HG02623 (cell line): ENCODE measurements around the gene C5AR2.
"Not testable (repeated sequence)": the region's sequence is repeated elsewhere in the genome, so short reads cannot be mapped to it uniquely, and the experiment has no call there.

Experiments used
- ATAC-seq: cut with Tn5 transposase; IDR thresholded peaks from one replicate; pipeline ENCODE4 v1.9.1; 2021; ENCODE audit warnings: moderate library complexity; ENCODE audit not compliant: unreplicated experiment

C5AR2 gene

DNA sequence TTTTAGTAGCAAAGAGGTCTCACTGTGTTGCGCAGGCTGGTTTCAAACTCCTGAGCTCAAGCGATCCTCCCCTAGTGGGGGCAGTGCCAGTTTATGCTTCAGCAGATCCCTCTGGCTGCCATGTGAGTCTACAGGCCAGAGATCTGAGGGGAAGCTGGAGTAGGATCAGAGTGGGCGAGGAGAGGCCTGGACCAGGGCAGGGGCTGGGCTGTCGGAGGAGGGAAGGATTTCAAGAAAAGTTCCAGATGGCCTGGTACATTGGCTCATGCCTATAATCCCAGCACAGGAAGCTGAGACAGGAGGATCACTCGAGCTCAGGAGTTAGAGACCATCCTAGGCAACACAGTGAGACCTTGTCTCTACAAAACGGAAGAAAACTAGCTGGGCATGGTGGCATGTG is 27.0 kb downstream of the C5AR2 start:
- ATAC-seq, result no peak

DNA sequence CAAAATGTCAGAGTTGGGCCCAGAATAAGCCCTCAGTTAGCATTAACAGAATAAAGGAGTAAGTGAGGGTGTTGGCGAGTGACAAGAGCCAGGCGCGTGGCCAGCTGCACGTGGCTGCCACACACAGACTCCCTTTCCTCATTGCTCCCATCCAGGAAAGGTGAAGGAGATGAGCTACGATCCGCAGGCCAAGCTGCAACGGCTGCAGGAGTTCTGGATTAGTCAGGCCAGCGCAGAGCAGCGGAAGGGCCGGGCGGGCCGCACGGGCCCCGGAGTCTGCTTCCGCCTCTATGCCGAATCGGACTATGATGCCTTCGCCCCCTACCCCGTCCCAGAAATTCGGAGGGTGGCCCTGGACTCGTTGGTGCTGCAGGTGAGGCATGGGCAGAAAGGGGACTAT is 30.3 kb downstream of the C5AR2 start:
- ATAC-seq, result no peak

DNA sequence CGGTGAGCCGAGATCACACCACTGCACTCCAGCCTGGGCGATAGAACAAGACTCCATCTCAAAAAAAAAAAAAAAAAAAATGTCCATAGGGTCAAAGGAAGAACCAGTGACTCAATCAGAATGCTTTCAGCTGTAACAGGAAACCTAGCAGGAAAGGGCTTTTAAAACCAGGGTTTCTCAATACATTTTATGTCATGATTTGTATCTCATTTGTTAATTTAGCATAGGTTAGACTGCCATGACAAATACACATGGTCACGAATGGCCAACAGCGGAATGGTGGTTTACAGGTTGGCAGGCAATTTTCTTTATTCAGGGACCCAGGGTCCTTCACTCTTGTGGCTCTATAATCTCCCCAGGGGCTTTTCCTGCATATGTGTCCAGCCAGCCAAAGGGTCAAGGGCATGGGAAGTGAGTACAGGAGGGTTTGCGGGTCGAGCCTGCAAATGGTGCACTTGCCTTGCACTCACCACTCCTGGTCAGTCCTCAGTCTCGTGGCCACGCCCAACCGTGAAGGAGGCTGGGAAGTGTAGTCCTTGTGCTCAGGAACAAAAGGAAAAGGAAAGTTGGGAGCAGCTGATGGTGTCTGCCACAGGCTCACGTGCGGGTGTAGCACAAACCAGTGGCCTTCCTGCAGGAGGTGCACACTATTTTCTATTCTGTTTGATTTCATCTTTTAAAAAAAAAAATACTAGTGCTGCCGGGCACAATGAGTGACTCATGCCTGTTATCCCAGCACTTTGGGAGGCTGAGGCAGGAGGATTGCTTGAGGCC is 32.0 kb downstream of the C5AR2 start:
- ATAC-seq, result no peak

GRCh38 chr19:47365455-47365854 is 33.5 kb downstream of the C5AR2 start:
- ATAC-seq, result not testable (repeated sequence)

GRCh38 chr19:47370045-47370611 is 38.2 kb downstream of the C5AR2 start:
- ATAC-seq, result no peak

DNA sequence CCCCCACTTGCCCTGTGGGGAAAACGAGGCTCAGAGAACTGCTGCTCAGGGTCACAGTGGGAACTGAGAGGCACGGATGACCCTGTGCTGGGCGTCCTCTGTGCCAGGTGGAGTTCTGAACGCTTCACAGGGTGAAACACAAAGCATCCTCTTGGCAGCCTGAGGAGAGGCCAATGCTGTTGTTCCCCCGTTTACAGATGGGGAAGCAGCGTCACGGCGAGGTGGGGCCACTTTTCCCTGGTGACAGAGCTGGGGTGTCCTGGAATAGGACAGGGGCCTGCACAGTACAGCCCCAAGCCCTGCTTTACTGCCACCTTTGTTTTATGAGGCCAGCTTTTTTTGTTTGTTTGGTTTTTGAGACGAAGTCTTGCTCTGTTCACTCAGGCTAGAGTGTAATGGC is 39.3 kb downstream of the C5AR2 start:
- no peak for ATAC-seq

- no peak for ATAC-seq
Measured at GRCh38 chr19:47372603-47373002, 40.6 kb downstream of the C5AR2 start.

DNA sequence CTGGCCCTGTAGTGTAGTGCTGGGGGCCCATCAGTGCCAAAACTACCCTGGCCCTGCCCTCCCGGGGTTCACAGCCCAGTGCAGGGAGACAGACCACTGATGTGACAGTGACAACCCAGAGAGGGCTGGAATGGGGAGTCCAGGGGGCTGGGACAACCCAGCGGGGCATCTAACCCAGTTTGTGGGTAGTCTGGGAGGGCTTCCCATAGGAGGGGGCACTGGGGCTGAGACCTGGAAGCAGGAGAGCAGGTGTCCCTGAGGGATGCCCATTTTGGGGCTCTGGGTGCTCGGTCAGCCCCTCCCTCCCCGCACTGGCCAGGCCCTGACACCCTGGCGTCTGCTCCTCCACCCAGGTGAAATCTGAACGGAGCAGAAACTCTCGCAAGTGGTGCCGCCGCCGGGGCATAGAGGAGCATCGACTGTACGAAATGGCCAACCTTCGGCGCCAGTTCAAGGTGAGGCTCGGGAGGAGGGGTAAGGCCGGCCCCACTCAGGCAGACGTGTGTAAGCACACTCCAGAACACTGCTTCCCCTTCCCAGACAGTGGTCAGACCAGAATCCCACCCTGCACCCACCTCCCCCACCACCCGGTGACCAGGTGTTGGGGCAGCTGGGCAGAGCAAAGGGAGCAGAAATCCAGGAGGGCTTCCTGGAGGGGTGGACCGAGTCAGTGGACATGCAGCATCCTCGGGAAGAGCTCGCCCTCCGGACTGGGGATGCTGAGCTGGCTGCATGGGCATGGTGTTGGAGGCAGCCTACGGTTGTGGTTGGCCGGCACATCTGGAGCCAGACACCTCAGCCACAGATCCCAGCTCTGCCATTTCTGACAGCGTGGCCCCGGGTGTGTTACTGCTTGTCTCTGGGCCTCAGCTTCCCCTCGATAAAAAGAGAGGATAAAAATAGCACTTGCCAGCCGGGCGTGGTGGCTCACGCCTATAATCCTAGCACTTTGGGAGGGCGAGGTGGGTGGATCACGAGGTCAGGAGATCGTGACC is 41.6 kb downstream of the C5AR2 start:
- ATAC-seq, result no peak

- ATAC-seq, result no peak
Measured at GRCh38 chr19:47374876-47375693, 43.1 kb downstream of the C5AR2 start.

DNA sequence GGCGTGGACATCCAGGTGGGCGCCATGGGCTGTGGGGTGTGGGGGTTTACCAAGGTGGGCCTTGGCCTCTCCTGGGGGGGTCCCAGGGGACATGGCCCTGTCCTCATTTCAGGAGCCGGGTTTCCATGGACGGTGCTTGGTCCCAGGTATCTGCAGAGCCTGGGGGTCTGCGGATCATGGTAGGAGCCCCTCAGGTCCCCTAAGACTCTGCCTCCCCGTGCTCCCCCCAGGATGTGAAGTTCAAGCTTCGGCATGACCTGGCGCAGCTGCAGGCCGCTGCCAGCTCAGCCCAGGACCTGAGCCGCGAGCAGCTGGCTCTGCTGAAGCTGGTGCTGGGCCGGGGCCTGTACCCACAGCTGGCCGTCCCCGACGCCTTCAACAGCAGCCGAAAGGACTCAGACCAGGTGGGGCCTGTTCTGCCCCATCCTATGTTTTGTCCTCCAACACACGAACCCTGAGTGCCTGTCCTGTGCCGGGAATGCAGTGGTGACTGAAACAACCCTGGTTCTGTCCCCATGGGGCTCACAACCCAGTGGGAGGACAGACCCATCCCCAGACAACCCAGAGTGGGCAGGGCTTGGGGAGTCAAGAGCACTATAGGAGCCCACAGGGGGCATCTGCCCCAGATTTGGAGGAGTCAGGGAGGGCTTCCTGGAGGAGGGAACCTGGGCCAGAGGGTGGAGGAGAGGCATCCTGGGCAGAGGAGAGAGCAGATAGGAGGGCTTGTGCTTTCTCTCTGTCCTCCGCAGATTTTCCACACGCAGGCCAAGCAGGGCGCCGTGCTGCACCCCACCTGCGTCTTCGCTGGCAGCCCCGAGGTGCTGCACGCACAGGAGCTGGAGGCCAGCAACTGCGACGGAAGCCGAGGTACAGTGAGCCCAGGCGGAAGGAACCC is 44.0 kb downstream of the C5AR2 start:
- no peak for ATAC-seq

DNA sequence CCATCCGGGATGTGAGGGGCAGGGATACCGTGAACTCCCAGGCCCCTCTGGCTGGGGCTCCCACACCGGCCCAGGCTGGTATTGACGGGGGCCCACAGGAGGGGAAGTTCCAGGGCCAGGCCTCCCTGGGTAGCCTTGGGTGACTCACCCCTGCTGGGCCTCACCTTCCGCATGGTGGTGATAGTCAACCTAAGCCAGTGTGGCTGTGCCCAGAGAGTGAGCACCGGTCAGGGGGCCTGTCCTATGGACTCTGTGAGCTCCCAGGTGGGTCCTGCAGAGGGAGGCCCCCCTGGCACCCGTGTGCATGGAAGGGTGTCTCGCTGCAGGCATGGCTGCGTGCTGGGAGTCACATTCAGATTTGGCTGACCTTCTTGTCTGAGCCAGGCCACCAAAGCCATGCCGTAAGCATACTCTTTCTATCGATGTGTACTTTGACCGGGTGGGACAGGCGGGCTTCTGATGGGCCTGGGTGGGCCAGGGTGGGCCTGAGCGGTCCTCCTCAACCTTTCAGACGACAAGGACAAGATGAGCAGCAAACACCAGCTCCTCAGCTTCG is 44.7 kb downstream of the C5AR2 start:
- no peak for ATAC-seq

DNA sequence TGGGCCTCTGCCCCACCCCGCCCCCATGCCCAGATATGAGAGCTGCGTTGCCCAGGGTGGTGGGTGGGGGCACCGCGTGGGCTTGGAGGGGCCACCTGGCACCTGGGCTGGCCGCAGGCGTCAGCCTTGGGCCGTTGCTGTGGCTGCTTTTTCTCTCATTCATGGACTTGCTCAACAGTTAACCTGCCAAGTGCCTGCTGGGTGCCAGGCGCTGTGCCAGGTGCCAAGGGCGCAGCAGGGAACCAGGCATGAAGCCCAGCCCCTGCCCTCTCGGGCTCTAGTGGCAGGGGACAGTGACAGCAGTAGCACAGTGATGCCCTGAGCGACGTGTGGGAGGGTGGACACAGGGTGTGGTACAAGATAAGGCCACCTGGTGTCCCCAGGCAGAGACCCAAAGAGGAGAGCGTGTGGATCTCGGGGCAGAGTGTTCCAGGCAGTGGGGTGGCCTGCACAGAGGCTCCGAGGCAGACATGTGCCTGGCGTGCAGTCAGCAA is 45.3 kb downstream of the C5AR2 start:
- ATAC-seq, result no peak

- no peak for ATAC-seq
Measured at GRCh38 chr19:47377801-47378200, 45.8 kb downstream of the C5AR2 start.

GRCh38 chr19:47378246-47378645 is 46.3 kb downstream of the C5AR2 start:
- no peak for ATAC-seq

- no peak for ATAC-seq
Measured at GRCh38 chr19:47379381-47379938, 47.5 kb downstream of the C5AR2 start.

- no peak for ATAC-seq
Measured at GRCh38 chr19:47380559-47380958, 48.6 kb downstream of the C5AR2 start.

DNA sequence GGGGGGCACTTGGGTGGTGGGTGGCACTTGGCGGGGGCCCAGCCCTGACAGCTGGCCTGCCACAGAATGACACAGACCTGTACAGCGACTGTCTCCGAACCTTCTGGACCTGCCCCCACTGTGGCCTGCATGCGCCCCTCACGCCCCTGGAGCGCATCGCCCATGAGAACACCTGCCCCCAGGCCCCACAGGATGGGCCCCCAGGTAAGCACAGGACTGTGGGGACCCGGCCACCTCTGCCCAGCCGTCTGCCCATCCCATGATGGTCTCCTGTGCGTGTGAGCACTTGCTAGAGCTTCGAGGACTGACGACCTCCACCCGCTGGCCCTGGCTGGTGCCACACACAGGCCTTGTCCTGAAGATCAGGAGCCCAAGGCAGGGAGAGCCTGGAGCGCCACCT is 49.1 kb downstream of the C5AR2 start:
- ATAC-seq, result no peak

DNA sequence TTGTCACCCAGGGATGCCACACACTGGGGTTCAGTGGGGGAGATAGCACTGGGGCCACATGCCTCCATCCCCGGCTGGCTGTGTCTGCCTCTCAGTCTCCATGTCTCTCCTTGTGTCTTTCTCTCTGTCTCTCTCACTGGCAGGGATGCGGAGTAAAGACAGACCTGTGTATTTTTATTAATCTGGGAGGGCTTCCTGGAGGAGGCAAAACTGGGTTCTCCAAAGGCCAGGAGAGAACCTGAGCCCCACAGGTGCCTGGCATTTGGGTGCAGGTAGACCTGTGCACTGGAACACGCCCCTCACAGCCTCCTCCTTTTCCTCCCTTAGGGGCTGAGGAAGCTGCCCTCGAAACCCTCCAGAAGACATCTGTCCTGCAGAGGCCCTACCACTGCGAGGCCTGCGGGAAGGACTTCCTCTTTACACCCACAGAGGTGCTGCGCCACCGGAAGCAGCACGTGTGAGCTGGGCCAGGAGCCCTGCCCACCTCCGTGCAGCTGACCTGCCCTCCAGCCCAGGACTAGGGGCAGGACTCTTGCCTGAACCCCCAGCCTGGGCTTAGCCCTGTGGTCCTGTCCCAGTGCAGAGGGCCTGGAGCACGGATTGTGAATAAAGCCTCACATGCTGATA is 49.8 kb downstream of the C5AR2 start:
- no peak for ATAC-seq
